DOHH2 (cell line): ENCODE data around the gene C1orf159.

ENCODE experiments used
- CTCF ChIP-seq: fragments of 200-600 bp; sonication (generic); IDR thresholded peaks from one replicate; pipeline ENCODE4 v1.5.1; 2014; ENCODE audit warnings: antibody characterized with exemption, mild to moderate bottlenecking, low read depth, low read length; ENCODE audit not compliant: poor library complexity, severe bottlenecking
- EZH2phosphoT487 ChIP-seq: fragments of 200-600 bp; sonication (generic); IDR thresholded peaks from 2 replicates; pipeline ENCODE4 v1.6.1; 2017; ENCODE audit warnings: borderline replicate concordance, mild to moderate bottlenecking, antibody characterized with exemption, low read length, moderate library complexity, mixed read lengths

- TF ChIP-seq CTCF (no peak), EZH2phosphoT487 (no peak)
Measured at GRCh38 chr1:1053022-1053421, 62.9 kb downstream of the C1orf159 start.
